ENCODE results near the gene IMP3. TPM values are rescaled to one million over a fixed set of nuclear protein-coding genes. Genes with fewer than 3 reads are reported as not detected.

Gene IMP3
- total and polyA plus RNA-seq, 10 donors: 51.3 to 177 (median 103) TPM

DNA sequence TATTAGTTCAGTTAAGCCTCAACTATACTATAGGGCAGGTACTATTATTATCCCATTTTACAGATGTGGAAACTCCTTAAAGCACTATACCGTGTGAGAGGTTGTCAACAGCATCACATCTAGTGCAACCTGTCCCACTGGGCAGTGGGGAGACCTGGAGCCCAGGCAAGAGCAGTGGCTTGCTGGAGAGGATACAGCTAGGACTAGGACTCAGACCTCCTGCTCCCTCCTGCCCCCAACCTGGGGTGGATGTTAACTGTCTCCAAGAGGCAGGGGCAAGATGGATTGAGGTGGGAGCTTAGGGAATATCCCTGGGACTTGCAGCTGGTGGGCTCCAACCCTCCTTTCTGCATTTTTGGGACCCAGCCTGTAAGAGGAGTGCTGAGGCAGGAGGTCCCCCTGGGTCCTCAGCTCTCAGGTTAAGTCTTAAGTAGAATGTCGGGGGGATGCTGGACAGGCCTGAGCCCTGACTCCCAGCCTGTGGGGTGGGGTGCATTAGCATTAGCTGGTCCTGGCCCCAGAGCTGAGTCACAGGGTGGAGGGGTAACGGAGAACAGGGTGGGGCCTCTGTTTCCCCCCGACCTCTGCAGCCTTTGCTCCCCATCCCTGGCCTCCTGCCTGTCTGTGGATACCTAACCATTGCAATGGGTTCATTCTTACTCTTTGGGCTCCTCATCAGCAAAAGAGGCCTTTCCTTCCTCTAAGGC lies 14.3 kb upstream of the IMP3 start:
- no peaks in the 10 kb centered on the region for H3K9me3 ChIP-seq
- H3K4me3 ChIP-seq: no peak overlapping the region
- H3K4me1 ChIP-seq: peaks cover 30 to 79% (median 53%) of the 10 kb centered on the region in 6 donors
- peaks cover 0 to 32% (median 6%) of the 10 kb centered on the region in 6 donors for H3K36me3 ChIP-seq
- no peak for TF ChIP-seq POLR2AphosphoS5 (IDR thresholded peaks at IDR 0.05)
- TF ChIP-seq POLR2A (IDR thresholded peaks at IDR 0.05): no peak
- TF ChIP-seq, protein P1, sequence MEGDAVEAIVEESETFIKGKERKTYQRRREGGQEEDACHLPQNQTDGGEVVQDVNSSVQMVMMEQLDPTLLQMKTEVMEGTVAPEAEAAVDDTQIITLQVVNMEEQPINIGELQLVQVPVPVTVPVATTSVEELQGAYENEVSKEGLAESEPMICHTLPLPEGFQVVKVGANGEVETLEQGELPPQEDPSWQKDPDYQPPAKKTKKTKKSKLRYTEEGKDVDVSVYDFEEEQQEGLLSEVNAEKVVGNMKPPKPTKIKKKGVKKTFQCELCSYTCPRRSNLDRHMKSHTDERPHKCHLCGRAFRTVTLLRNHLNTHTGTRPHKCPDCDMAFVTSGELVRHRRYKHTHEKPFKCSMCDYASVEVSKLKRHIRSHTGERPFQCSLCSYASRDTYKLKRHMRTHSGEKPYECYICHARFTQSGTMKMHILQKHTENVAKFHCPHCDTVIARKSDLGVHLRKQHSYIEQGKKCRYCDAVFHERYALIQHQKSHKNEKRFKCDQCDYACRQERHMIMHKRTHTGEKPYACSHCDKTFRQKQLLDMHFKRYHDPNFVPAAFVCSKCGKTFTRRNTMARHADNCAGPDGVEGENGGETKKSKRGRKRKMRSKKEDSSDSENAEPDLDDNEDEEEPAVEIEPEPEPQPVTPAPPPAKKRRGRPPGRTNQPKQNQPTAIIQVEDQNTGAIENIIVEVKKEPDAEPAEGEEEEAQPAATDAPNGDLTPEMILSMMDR (IDR thresholded peaks at IDR 0.05 in 8 of 11, conservative IDR thresholded peaks at IDR 0.05 in 3 of 11): no peak
- H3K27me3 ChIP-seq (replicated peaks in 1 of 7): no peaks in the 10 kb centered on the region
- intact Hi-C loops (cut with DNase I; ENCODE audit: low total_unique reads): no loop called here
- H3K27ac ChIP-seq: no peak overlapping the region
- WGBS, 5 donors: 66 to 91% (median 72%) methylated on average over 4 of the region's 4 CpGs
- DNase-seq: no peak

DNA sequence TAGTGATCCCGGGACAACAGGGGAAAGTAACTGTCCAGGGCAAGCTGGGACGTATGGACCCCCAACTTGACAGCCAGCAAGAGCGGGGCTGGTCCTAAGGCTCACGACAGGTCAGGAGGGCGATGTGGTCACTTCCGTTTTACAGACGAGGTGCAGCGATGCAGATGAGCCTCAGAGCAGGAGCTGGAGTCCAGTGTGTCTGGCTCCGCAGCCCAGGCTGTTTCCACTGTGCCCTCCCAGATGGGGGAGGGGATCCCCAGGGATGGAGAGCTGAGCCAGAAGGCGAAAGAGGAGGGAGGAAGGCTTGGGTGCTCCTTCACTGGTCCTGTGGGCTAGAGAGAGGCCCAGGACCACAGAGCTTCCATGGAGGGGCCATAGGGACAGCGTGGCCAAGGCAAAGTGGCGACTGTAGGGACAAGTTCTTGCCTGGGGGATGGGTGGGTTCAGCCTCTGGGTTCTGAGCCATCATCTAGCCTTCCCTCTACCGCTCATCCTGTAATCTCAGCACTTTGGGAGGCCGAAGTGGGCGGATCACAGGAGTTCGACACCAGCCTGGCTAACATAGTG lies 13.4 kb upstream of the IMP3 start:
- H3K36me3 ChIP-seq: peaks cover 0 to 32% (median 5%) of the 10 kb centered on the region in 6 donors
- 85 to 92% (median 88%) methylated on average over 16 of the region's 16 CpGs for WGBS, 5 donors
- no peaks in the 10 kb centered on the region for H3K9me3 ChIP-seq
- H3K27ac ChIP-seq: peak overlapping the region in 5 of 8 donors; percentile 15 to 78 (median 41)
- TF ChIP-seq, protein P1 (IDR thresholded peaks at IDR 0.05 in 8 of 11, conservative IDR thresholded peaks at IDR 0.05 in 3 of 11): no peak
- TF ChIP-seq POLR2AphosphoS5 (IDR thresholded peaks at IDR 0.05): peak in 1 of 3 donors; percentile 24
- TF ChIP-seq POLR2A (IDR thresholded peaks at IDR 0.05): no peak
- no peak for DNase-seq
- H3K27me3 ChIP-seq (replicated peaks in 1 of 7): peaks cover 0 to 6% (median 0%) of the 10 kb centered on the region in 7 donors
- intact Hi-C loops (cut with DNase I; ENCODE audit: low total_unique reads): no loop called here
- H3K4me1 ChIP-seq: peaks cover 30 to 79% (median 59%) of the 10 kb centered on the region in 6 donors
- peak overlapping the region in 1 of 8 donors; percentile 11 for H3K4me3 ChIP-seq

DNA sequence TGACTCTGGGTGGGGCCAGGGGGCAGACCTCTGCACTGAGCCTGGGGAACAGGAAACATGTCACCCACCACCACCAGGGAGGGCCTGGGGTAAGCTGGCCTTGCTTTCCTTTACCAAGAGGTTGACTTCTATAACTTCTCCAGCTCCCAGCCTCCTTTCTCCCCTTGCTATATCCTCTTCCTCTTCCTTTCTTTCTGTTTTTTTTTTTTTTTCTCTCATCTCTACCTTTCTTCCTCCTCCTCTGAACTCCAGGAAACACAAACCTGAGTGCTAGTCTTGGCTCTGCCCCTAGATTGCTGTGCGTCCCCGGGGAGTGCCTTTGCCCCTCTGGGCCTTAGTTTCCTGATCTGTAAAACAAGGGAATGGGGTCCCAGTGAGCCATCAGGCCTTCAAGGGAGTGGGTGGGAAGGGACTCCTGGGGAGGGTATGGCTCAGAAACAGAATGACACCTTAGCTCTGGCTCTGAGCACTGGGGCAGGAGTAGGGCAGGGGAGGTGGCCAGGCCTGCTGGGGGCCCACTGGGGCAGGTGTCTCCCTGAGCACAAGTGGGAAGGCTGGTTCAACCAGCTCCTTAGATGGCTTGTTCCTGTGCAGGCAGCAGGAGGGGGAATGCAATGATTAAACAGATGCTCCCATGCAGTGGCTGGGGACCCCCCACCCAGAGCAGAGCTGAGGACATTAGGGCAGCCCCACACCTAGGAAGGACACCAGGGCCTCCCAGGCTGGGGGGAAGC lies 12.0 kb upstream of the IMP3 start:
- no peaks in the 10 kb centered on the region for H3K9me3 ChIP-seq
- intact Hi-C loops (cut with DNase I; ENCODE audit: low total_unique reads): no loop called here
- peaks cover 0 to 21% (median 5%) of the 10 kb centered on the region in 7 donors for H3K27me3 ChIP-seq (replicated peaks in 1 of 7)
- TF ChIP-seq, protein P1 (IDR thresholded peaks at IDR 0.05 in 8 of 11, conservative IDR thresholded peaks at IDR 0.05 in 3 of 11): no peak
- TF ChIP-seq POLR2A (IDR thresholded peaks at IDR 0.05) (no peak), POLR2AphosphoS5 (IDR thresholded peaks at IDR 0.05) (no peak)
- H3K4me3 ChIP-seq: peak overlapping the region in 5 of 8 donors; percentile 2 to 95 (median 23)
- peaks cover 0 to 17% (median 2%) of the 10 kb centered on the region in 6 donors for H3K36me3 ChIP-seq
- WGBS, 5 donors: 42 to 72% (median 54%) methylated on average over 2 of the region's 2 CpGs
- DNase-seq: no peak
- H3K4me1 ChIP-seq: peaks cover 31 to 88% (median 67%) of the 10 kb centered on the region in 6 donors
- peak overlapping the region in 7 of 8 donors; percentile 52 to 82 (median 72) for H3K27ac ChIP-seq
